Measurements from ENCODE around the gene IVNS1ABP.

GRCh38 chr1:185363205-185363604, 46.2 kb upstream of the IVNS1ABP start:
- TF ChIP-seq CTCF (IDR thresholded peaks at IDR 0.05) (no peak), EP300 (IDR thresholded peaks at IDR 0.05) (no peak), POLR2AphosphoS5 (IDR thresholded peaks at IDR 0.05) (no peak), POLR2A (IDR thresholded peaks at IDR 0.05) (no peak)

Measured in gastroesophageal sphincter (tissue), 3 donors.